Measurements from ENCODE around the gene TMC3.
"Not testable (repeated sequence)": the region's sequence is repeated elsewhere in the genome, so short reads cannot be mapped to it uniquely, and the experiment has no call there.

- TF ChIP-seq POLR2AphosphoS5 (IDR thresholded peaks at IDR 0.05; ENCODE audit: low read depth, low read length); POLR2A (IDR thresholded peaks at IDR 0.05; ENCODE audit: low read depth, low read length); TAF1 (IDR thresholded peaks at IDR 0.05; ENCODE audit: borderline replicate concordance, low read depth, low read length): not testable (repeated sequence)
These were observed 25.3 kb downstream of the TMC3 start for GRCh38 chr15:81348691-81349090.

All from GM12892 (cell line).